ENCODE results near the gene WBP4. TPM values are rescaled to one million over a fixed set of nuclear protein-coding genes. Genes with fewer than 3 reads are reported as not detected.
A peak's percentile ranks its signal among the peaks of the same experiment; 100 is the strongest.

Gene WBP4
- total RNA-seq, 1 experiment from 2014 or later = 7.2 TPM

- no peaks in the 10 kb centered on the region for H4K20me1 ChIP-seq (ENCODE audit: control insufficient read depth, insufficient read depth, insufficient read length)
- Mint-ChIP-seq H3K4me1 (peaks cover 44 to 48% of the 10 kb centered on the region in 2 experiments), H3K27me3 (ENCODE audit: low read depth) (no peaks in the 10 kb centered on the region), H3K27ac (peak overlapping the region in 1 of 3 experiments; percentile 76; a peak in 2 of 7 replicates), H3K9me3 (no peaks in the 10 kb centered on the region), H3K4me3 (no peak overlapping the region), H3K36me3 (ENCODE audit: insufficient read depth in 1 of 3, low read depth in 3 of 3) (no peaks in the 10 kb centered on the region)
- H3K56ac ChIP-seq (ENCODE audit: insufficient read length, low read depth, low read length) = no peak overlapping the region
- no peak overlapping the region for H2BK12ac ChIP-seq (ENCODE audit: insufficient read length, low read depth, low read length)
- no peak overlapping the region for H3T11ph ChIP-seq (ENCODE audit: low read length)
- H3K9ac ChIP-seq (ENCODE audit: extremely low read depth, insufficient read length, low read length) = no peak overlapping the region
- H3K79me2 ChIP-seq (ENCODE audit: insufficient read depth, low read length) = no peaks in the 10 kb centered on the region
- H4K5ac ChIP-seq (ENCODE audit: insufficient read length, low read depth, low read length) = no peak overlapping the region
- TF ChIP-seq, protein P1, sequence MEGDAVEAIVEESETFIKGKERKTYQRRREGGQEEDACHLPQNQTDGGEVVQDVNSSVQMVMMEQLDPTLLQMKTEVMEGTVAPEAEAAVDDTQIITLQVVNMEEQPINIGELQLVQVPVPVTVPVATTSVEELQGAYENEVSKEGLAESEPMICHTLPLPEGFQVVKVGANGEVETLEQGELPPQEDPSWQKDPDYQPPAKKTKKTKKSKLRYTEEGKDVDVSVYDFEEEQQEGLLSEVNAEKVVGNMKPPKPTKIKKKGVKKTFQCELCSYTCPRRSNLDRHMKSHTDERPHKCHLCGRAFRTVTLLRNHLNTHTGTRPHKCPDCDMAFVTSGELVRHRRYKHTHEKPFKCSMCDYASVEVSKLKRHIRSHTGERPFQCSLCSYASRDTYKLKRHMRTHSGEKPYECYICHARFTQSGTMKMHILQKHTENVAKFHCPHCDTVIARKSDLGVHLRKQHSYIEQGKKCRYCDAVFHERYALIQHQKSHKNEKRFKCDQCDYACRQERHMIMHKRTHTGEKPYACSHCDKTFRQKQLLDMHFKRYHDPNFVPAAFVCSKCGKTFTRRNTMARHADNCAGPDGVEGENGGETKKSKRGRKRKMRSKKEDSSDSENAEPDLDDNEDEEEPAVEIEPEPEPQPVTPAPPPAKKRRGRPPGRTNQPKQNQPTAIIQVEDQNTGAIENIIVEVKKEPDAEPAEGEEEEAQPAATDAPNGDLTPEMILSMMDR (conservative IDR thresholded peaks at IDR 0.05) = no peak
- no peak overlapping the region for H4K8ac ChIP-seq (replicated peaks; ENCODE audit: insufficient read length, low read depth, low read length)
- no peak overlapping the region for H2BK120ac ChIP-seq (ENCODE audit: low read depth, low read length, poor library complexity, severe bottlenecking)
- H2BK20ac ChIP-seq (ENCODE audit: low read depth, low read length, poor library complexity, severe bottlenecking) = no peak overlapping the region
- no peak overlapping the region for H2AFZ ChIP-seq (ENCODE audit: low read length)
- H3K4ac ChIP-seq (ENCODE audit: low read depth, low read length) = no peak overlapping the region
- H3K4me1 ChIP-seq (ENCODE audit: insufficient read depth, low read length) = peaks cover 2% of the 10 kb centered on the region; the same call in 1 of the 2 replicates
- no peak overlapping the region for H2BK15ac ChIP-seq (ENCODE audit: low read depth, low read length)
- H3K79me1 ChIP-seq (ENCODE audit: insufficient read depth, low read depth, low read length, poor library complexity, severe bottlenecking) = no peaks in the 10 kb centered on the region
- H3K23me2 ChIP-seq (ENCODE audit: insufficient read length, low read depth, low read length, poor library complexity, severe bottlenecking) = no peaks in the 10 kb centered on the region
- no peak overlapping the region for H3K23ac ChIP-seq (ENCODE audit: insufficient read length, low read depth, low read length)
- H3K18ac ChIP-seq (ENCODE audit: insufficient read length, low read depth, low read length) = no peak overlapping the region
- H3K4me2 ChIP-seq (ENCODE audit: insufficient read depth, insufficient read length, low read length) = no peak overlapping the region
- no peak overlapping the region for H2BK5ac ChIP-seq (ENCODE audit: insufficient read length, low read length)
- no peak for DNase-seq
- WGBS (ENCODE audit: extremely low coverage, insufficient read length, low lambda C conversion rate) = no CpG with 5 or more reads among the region's 2 CpGs
- no peak overlapping the region for H3K14ac ChIP-seq (ENCODE audit: insufficient read depth, low read length)
- no peaks in the 10 kb centered on the region for H3K27me3 ChIP-seq (ENCODE audit: insufficient read depth, low read length)
- H3K9me3 ChIP-seq (ENCODE audit: control insufficient read depth, low read depth, low read length) = no peaks in the 10 kb centered on the region
- no peak overlapping the region for H3K27ac ChIP-seq (ENCODE audit: insufficient read length, low read depth, low read length)
- no peak overlapping the region for H4K91ac ChIP-seq (ENCODE audit: insufficient read length, low read depth, low read length)
- no peak overlapping the region for H2AK5ac ChIP-seq (ENCODE audit: insufficient read length, low read length)
Measured at GRCh38 chr13:41013835-41014234, 47.5 kb upstream of the WBP4 start.
